HT-29 (cell line): Measurements from ENCODE around the gene RIMS3. TPM values are rescaled to one million over a fixed set of nuclear protein-coding genes. Genes with fewer than 3 reads are reported as not detected.
"Not testable (repeated sequence)": the region's sequence is repeated elsewhere in the genome, so short reads cannot be mapped to it uniquely, and the experiment has no call there.

Source experiments
- DNase-seq: peaks from one replicate; pipeline ENCODE4 v3.0.0-alpha.2; 2015; ENCODE audit warnings: low spot score
- total RNA-seq: library from RNA; depleted of rRNA; stranded (reverse); fragments of >200 nt; shearing (Covaris generic); gene quantifications from 2 replicates; pipeline ENCODE4 v1.2.3, GENCODE V29; 2014

RIMS3 gene
- total RNA-seq, 1 experiment from 2014 or later, result 0.05 TPM

GRCh38 chr1:40630488-40631223, 34.8 kb downstream of the RIMS3 start:
- DNase-seq, result peak; percentile 55

- DNase-seq, result not testable (repeated sequence)
Observed at GRCh38 chr1:40629546-40629945, 35.9 kb downstream of the RIMS3 start.

- DNase-seq, result no peak
Observed at GRCh38 chr1:40628903-40629292, 36.6 kb downstream of the RIMS3 start.

- DNase-seq, result no peak
Observed at GRCh38 chr1:40627987-40628902, 37.2 kb downstream of the RIMS3 start.

GRCh38 chr1:40626383-40626770, 39.1 kb downstream of the RIMS3 start:
- no peak for DNase-seq

- no peak for DNase-seq
Observed at GRCh38 chr1:40625476-40626382, 39.8 kb downstream of the RIMS3 start.

- peak; percentile 28 for DNase-seq
Observed at GRCh38 chr1:40625076-40625475, 40.4 kb downstream of the RIMS3 start.

GRCh38 chr1:40622936-40623629, 42.4 kb downstream of the RIMS3 start:
- DNase-seq, result no peak

- DNase-seq, result no peak
Observed at GRCh38 chr1:40621821-40622450, 43.5 kb downstream of the RIMS3 start.

- no peak for DNase-seq
Observed at GRCh38 chr1:40620586-40621210, 44.8 kb downstream of the RIMS3 start.

- no peak for DNase-seq
Observed at GRCh38 chr1:40620150-40620549, 45.3 kb downstream of the RIMS3 start.

GRCh38 chr1:40618108-40618507, 47.4 kb downstream of the RIMS3 start:
- DNase-seq, result no peak

- peak; percentile 76 for DNase-seq
Observed at GRCh38 chr1:40612345-40612831, 53.1 kb downstream of the RIMS3 start.

- no peak for DNase-seq
Observed at GRCh38 chr1:40610156-40610555, 55.3 kb downstream of the RIMS3 start.

- no peak for DNase-seq
Observed at GRCh38 chr1:40607921-40608320, 57.6 kb downstream of the RIMS3 start.

GRCh38 chr1:40606978-40607377, 58.5 kb downstream of the RIMS3 start:
- no peak for DNase-seq

- no peak for DNase-seq
Observed at GRCh38 chr1:40606194-40606593, 59.3 kb downstream of the RIMS3 start.

GRCh38 chr1:40599926-40600325, 65.6 kb downstream of the RIMS3 start:
- DNase-seq, result no peak

- DNase-seq, result no peak
Observed at GRCh38 chr1:40595623-40596022, 69.9 kb downstream of the RIMS3 start.

- no peak for DNase-seq
Observed at GRCh38 chr1:40594187-40594531, 71.3 kb downstream of the RIMS3 start.
